D341Med (cell line): ENCODE results near the gene SNN.

Source experiments
- DNase-seq: peaks from one replicate; pipeline ENCODE4 v3.0.0; 2012; ENCODE audit warnings: low spot score

SNN gene

DNA sequence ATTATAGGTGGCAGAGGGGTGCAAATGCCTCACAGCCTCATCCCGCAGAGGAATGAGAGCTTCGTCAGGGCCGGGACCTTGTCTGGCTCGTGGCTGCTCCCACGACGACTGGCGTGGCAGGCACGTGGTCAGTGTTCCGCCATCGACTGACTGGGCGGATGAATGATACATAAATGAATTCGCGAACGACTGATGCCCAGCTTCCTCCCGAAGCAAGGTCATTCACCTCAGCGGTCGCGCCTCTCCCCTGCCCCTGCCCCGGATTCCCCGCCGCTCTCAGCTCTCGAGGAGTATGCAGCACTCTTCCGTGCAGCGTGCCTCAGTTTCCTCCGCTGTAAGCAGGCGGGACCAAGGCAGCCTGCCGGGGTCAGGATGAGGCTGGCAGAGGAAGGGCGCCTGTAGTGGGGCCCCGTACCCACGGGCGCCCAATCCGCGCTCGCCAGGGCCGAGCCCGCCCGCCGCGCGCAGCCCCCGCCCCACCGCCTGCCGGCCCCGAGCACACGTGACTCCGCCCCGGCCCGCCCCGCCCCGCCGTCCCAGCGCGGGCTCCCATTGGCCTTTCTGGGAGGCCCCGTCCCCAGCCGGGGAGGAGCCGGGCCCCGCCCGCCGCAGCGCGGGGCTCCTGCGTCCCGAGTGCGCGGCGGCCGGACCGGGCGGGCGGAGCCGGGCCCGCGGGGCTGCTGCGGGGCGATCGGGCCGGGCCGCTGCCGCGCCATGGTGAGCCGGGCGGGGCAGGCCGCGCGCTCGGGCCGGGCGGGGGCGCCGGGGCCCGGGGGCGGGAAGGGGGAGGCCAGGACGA is at the start of gene SNN:
TSS of gene SNN (plus strand) at position 632 of the 799 bp plus-strand sequence. CDS start 7,605 bp downstream, outside the sequence.
- peak; percentile 97 for DNase-seq

DNA sequence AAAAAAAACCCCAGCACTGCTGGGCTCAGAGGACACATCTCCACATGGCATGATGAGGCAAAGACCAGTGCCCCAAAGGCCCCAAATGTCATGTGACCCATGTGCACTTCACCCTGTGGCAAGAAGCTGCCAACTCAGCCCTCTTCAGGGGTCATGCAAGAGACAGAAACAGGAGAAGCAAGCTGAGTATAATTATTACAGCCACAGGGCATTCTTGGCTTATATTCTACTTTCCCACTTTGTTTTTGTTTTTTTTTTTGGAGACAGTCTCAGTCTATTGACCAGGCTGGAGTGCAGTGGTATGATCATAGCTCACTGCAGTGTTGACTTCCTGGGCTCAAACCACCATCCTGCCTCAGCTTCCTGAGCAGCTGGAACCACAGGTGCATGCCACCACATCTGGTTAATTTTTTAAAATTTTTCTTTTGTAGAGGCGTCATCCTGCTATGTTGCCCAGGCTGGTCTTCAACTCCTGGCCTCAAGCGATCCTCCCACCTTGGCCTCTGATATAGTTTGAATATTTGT is 48.9 kb upstream of the SNN start:
- DNase-seq, result no peak

DNA sequence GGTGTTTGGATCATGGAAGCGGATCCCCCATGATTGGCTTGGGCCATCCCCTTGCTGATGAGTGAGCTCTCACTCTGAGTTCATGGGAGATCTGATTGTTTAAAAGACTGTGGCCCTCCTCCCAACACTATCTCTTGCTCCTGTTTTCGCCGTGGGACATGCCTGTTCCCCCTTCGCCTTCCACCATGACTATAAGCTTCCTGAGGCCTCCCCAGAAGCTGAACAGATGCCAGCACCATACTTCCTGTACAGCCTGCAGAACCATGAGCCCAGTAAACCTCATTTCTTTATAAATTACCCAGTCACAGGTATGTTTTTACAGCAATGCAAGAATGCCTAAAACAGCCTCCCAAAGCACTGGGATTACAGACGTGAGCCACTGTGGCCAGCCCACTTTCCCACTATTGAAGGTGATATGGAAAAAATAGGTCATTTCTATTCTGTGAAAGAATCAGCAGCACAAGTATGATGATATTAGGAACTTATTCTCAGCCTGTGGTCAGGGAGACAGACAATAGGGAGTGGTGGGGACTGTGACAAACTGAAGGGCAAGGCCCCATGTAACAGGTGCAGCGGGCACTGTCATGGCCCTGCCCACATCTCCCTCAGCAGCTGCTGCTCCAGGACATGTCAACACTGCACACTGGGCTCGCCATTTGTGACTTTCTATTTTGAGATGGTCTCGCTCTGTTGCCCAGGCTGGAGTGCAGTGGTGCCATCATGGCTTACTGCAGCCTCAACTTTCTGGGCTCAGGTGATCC is 47.8 kb upstream of the SNN start:
- no peak for DNase-seq

- no peak for DNase-seq
Measured at GRCh38 chr16:11621539-11621919, 46.7 kb upstream of the SNN start.

DNA sequence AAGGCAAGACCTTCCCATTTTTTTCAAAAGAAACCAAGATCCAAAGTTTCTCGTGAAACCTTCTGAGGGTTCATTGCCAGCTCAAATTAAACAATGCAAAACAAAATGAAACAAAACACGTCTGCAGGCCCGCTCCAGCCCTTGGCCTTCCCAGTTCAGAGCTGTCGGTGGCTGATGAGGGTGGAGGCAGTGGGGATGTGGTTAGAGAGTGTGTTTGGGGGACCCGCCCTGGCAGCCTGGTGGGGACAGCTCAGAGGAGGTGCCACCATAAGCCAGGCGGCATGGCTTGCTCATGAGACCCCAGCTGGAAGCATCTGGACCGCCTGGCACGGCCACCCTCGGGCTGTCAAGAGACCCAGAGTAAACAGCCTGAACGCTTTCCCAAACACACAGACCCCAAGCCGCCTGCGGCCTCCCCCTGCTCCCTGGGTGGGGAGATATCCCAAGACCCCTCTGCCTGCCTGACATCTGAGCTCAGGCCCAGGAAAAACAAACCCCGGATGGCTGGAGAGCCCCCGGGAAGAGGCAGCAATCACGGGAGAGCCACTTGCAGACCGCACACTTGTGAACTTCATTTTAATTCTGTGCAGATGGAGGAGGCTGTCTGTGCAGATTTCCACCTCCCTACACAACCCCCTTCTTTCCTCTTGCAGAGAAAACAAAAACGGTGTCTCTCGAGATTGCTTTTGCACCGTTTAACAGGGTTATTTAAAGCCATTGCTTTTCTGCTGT is 46.2 kb upstream of the SNN start:
- DNase-seq, result no peak

- DNase-seq, result no peak
Measured at GRCh38 chr16:11624205-11624604, 44.0 kb upstream of the SNN start.

DNA sequence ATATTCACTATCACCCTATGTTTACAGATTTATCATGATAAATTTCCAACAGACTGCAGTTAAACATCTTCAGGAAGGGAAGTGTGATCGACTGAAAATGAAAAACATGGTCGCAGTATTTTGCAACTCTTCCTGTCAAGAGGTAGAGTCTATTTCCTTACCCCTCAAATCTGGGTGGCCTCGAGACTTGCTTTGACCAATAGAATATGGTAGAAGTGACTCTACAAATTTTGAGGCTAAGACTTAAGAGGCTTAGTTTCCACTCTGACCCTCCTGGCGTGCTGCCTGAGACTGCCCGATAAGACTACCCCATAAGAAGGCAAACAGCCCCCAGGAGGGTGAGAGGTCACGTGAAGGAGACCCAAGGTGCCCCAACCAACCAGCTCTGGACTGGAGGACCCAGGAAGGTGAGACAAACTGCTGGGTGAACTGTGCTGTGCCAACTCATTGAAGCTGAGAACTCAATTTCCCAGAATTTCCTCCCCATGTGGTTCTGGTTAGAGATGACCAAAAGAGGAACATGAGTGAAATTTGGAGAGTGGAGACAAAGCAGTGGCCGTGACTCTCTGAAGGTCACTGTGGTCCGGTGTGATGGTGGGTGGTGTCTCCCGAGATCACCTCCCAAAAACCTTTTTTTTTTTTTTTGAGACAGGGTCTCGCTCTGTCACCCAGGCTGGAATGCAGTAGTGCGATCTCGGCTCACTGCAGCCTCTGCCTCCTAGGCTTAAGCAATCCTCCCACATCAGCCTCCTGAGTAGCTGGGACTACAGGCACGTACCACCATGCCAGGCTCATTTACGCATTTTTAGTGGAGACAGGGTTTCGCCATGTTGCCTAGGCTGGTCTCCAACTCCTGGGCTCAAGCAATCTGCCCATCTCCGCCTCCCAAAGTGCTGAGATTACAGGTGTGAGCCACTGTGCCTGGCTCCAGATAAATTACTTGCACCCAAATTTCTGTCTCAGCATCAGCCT is 43.3 kb upstream of the SNN start:
- no peak for DNase-seq

GRCh38 chr16:11625769-11626168 is 42.5 kb upstream of the SNN start:
- DNase-seq, result no peak

DNA sequence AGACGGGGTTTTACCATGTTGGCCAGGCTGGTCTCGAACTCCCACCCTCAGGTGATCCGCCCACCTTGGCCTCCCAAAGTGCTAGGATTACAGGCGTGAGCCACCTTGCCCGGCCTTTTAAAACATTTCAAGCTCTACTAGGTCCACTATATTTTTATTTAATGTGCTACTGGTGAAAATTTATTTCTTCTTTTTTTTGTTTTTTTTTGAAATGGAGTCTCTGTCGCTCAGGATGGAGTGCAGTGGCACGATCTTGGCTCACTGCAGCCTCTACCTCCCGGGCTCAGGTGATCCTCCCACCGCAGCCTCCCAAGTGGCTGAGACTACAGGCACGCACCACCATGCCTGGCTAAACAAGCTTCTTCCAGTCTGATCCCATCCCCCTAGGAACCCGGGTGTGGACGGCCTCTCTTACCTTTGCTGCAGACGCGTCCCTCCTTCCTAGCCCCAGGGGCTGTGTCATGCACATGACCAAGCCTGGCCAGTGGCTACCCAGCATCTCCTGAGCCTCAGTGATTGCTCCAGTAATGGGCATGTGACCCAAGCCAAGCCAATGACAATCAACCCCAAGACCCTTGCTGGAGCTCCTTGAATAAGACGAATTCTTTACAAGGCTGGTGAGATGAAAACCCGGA is 41.5 kb upstream of the SNN start:
- DNase-seq, result no peak

- DNase-seq, result no peak
Measured at GRCh38 chr16:11627292-11627663, 41.0 kb upstream of the SNN start.

GRCh38 chr16:11627822-11628457 is 40.3 kb upstream of the SNN start:
- no peak for DNase-seq

GRCh38 chr16:11629071-11630030 is 38.9 kb upstream of the SNN start:
- DNase-seq, result no peak

GRCh38 chr16:11630046-11630767 is 38.0 kb upstream of the SNN start:
- DNase-seq, result no peak

DNA sequence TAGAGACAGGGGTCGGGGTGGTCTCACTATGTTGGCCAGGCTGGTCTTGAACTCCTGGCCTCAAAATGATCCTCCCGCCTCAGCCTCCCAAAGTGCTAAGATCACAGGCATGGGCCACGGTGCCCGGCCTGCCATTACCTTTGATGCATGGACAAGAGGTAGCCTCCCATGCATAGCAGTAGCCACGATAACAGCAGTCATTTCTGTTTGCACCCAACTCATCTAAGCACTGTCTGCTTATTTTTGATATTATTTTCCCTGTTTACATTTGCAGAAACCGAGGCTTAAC is 37.5 kb upstream of the SNN start:
- no peak for DNase-seq

DNA sequence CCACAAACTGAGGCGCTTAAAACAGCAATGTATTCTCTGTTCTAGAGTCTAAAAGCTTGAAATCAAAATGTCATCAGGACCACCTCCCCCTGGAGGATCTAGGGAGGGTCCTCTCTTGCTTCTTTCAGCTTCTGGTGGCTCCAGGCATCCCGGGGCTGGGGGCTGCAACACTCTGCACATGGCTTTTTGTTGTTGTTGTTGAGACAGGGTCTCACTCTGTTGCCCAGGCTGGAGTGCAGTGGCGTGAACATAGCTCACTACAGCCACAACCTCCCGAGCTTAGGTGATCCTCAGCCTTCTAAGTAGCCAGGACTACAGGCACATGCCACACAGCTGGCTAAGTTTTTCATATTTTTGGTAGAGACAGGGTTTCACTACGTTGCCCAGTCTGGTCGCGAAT is 37.0 kb upstream of the SNN start:
- DNase-seq, result no peak

GRCh38 chr16:11632455-11632939 is 35.8 kb upstream of the SNN start:
- no peak for DNase-seq

- no peak for DNase-seq
Measured at GRCh38 chr16:11633113-11633512, 35.1 kb upstream of the SNN start.

DNA sequence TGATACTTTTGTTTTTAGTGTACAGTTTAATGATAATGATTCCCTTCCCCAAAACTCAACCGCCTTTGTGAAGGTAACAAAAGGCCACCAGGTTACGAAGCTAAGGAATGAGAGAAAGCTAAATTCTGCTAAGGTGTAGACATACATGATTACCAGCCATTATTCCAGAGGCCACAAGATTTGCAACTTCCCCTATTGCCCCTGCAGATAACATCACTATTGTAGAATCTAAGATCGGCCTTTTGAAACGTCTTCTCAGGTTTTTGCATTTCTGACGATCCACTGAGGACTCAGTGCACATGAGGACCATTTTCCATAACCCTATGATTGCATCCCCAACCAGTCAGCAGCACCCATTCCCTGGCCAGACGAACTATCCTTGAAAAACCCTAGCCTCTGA is 33.9 kb upstream of the SNN start:
- no peak for DNase-seq
